Ureter (tissue), 1 donor: ENCODE results near the gene GNG2. TPM values are rescaled to one million over a fixed set of nuclear protein-coding genes. Genes with fewer than 3 reads are reported as not detected.

Experiments
- DNase-seq: peaks from one replicate; pipeline ENCODE4 v3.0.0-alpha.2; 2020; ENCODE audit warnings: low spot score
- total RNA-seq: library from RNA; stranded (reverse); gene quantifications from one replicate; pipeline ENCODE4 v1.2.4, GENCODE V29; 2023
- donor health status: DM: yes; HTN: yes; CAD: no.

The GNG2 gene
- total RNA-seq = 10.0 TPM

DNA sequence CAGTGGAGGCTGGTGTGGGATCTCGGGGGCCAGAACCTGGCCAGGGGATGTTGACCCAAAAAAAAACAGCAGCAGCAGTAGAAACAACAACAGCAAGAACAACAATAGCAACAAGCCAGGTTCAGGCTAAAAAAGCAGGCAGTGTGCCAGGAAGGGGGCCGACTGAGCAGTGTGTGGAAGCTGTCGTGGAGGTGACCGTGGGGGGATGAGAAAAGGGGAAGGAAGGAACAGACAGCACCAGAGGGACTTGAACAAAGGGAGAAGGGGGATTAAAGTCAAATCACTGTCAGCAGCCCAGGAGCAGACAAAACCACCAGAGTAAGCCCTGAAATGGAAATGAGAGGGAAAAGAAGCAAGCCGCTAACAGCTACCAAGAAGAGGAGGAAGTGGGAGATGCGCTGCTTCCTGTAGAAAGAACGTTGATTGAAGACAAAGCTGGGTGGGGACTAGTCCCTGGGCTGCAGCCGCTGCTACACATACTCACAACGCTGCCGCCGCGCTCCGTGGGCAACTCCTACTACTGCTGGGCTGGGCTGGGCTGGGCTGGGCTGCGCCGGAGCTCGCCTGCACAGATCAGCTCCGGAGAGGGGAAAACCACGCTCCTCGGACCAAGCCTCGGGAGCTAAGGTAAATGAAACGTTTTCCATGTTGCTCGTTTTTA, at the start of gene GNG2:
Gene GNG2, plus strand, starts transcription at position 449 of the 661 bp plus-strand sequence. CDS start 90,067 bp downstream, outside the sequence.
- DNase-seq = peak; percentile 86

DNA sequence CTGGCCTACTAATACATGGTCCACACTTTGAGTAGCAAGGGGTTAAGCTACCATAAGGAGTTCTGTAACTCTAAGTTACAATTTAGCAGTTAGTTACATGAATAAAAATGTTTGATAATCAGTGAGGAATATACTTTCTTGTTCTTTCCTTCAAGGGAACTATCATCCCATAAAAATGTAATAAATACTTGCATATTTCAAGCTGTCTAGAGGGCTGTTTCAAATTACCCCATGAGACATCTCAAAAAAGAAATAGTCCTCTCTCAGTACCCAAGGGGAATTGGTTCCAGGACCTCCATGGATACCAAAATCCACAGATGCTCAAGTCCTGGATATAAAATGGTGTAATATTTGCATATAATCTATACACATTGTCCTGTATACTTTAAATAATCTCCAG, 48.7 kb upstream of the GNG2 start:
- no peak for DNase-seq

DNA sequence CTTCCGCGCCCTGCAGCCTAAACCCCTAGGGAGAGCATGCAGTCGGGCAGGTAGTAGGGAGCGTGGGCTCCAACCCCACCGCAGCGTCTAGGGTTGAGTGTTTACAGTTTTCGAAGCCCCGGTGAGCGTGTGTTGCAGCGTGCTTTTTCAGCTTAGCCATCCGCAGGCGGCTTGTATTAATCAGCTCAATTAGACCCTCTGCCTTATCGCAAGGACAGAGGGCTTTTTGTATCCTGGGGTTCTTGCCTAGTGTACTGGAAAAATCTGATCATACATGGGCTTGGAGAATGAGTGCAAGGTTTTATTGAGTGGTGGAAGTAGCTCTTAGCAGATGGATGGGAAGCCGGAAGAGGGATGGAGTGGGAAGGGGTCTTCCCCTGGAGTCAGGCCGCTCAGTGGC, 44.4 kb upstream of the GNG2 start:
- no peak for DNase-seq

DNA sequence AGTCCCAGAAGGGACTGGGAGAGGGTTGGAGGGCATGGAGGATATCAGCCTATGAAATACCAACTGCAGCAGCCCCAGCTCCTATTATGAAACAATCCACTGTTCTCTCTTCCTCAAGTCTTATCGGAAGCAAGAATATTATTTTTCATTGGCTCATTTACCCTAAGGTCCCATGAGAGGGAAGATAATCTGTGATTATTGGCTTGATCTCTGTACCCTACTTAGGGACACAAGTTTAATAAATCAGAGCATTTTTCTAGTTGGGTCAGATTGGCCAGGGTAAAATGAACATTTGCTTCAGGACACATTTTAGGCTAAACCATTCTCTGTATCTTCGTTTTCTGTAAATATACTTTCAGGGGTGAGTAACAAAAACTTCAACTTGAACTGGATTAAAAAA, 43.1 kb upstream of the GNG2 start:
- no peak for DNase-seq

DNA sequence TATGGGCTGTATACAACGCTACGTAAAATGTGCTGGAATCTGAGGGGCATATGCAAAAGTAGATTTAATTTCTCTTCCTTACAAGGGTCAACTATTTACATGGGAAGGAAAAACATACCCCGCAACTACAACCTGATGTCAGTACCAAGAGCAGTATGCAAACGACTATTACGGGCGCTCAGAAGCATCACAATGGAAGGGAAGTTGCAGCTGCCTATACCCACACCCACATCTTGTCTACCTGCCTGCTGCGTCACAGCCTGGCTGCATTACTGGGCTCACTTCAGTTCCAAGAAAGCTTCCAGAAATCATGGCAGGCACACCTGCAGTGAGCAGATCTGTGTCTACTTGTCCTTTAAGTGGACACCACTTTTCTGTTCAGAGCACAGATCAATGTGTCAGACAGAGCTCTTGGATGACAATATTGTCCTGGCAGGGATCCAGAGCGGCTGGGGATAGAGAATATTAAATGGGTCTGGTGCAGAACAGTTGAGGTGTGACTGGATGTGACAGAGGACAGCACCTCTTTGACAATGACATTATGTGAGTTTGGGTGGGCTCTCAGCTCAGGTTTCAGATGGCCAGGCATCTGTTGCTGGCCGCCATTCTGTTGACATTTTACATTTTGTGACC, 41.5 kb upstream of the GNG2 start:
- no peak for DNase-seq

DNA sequence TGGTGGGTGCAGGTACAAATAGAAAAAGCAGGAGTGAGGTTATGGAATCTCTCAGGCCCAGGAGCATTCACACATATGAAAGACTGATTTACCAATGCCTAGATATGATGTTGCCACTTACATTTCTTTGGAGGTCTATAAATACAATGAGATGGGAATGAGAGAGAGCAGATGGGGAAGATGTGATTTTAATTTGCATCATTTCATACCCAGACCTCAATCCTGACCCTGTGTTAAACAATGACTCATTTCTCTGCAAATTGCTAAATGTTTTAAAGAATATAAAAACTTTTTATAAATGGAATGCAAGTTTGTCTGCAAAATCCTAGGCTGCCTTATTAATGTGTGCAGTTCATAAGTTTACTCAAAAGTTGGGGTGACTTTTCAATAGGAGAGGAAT, 38.6 kb upstream of the GNG2 start:
- DNase-seq = no peak

DNA sequence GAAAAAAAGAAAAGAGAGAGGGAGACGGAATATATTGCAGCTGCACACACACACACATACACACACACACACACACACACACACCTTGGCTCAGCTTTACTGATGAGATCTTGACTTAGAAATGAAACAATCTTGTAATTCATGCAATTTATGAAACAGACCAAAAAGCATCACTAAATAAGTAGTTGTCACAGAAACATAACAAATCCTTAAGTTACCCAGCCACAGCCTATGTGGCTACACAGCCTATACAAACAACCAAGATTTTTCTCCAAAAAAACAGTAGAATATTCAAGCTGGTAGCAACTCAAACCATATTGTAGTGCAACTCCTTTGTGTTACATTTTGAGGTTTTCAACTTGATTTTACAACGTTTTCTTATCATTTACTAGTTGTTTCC, 37.9 kb upstream of the GNG2 start:
- DNase-seq = no peak

DNA sequence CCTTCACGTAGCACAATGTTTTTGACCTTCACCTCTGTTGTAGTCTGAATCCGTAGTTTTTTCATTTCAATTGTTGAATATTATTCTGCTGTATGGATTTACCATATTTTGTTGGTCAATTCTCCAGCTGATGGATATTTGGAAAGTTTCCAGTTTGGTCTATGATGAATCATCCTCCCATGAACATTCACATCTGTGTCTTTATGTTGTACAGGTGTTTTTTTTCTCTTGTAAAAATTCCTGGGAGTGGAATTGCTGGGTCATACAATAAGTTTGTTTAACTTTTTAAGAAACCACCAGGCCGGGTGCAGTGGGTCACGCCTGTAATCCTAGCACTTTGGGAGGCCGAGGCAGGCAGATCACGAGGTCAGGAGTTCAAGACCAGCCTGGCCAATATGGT, 36.7 kb upstream of the GNG2 start:
- DNase-seq = no peak

DNA sequence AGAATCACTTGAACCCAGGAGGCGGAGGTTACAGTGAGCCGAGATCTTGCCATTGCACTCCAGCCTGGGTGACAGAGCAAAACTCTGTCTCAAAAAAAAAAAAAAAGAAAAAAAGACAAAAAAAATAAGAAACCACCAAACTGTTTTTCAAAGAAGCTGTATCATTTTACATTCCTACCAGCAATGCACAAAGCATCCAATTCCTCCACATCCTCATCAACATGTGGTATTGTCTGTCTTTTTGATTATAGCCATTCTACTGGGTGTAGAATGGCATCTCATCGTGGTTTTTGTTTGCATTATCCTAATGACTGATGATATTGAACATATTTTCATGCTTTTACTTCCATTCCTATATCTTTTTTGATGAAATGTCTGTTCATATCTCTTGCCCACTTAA, 36.2 kb upstream of the GNG2 start:
- no peak for DNase-seq

DNA sequence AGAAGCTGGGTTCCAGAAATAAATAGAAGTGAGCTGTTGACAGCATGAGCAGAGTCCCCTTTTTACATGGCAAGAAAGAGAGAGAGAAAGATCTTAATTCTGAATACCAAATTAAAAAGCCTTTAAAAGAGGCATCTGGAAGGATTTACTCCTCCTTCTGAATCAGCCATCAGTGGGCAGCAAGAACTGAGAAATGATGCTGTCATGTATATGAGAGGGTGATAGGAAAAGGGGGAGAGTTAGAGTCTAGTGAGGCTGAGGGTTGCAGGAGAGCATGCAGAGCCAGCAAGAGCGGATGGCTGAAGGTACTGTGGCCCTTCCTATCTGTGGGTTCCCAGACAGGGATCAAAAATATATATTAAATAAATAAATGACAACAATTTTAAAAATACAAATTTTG, 34.5 kb upstream of the GNG2 start:
- no peak for DNase-seq

DNA sequence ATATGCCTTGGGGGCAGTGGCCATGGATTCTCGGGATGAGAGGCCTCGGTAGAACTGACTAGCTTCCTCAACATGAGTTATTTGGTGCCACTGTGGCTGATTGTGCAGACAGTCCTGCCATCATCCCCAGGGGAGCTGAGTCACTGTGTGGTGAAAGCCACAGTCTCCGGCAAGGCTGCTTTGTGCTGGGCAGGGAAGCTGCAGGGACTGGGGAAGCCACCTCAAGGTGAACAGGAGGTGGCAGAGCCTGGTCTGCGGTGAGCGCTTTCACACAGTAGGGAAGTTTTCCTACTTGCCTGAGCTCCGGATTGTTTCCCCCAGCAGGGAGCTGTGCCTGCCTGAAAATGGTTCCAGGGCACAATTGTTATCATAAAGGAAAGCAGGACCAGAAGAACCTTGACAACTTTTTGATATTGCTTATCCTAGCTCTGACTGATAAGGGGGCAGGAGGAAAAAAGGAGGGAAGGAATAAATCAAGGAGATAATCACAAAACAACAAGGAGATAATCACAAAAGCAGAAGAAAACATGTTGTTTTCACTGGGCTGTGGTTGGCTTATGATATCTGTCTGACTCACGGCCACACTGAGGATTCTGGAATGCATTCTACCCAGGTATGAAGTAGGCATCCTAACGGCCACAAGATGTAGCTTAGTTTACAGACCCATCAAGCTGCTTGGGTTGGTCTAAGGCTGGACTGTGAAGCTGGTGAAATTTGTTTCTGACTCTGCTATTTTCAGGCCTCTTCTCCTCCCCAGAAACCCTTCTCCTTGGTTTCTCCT, 32.2 kb upstream of the GNG2 start:
- no peak for DNase-seq

DNA sequence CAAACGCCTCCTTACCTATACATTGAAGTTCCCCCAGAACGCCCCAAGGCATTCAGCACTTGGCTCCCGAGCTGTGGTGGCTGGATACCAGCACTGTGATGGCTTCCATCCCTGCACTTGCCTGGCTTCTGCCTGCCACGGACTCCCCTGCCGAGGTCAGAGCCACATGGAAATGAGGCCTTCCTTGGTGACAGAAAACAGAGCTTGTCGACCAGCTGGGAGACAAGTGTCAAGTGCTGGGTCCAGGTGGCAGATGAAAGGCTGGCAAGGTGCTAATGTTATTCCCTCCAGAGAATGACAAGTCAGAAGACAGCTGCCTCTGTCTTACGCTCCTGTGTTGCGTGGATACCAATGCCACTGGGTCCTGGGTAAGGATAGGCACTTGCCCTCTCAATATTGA, 26.2 kb upstream of the GNG2 start:
- no peak for DNase-seq

DNA sequence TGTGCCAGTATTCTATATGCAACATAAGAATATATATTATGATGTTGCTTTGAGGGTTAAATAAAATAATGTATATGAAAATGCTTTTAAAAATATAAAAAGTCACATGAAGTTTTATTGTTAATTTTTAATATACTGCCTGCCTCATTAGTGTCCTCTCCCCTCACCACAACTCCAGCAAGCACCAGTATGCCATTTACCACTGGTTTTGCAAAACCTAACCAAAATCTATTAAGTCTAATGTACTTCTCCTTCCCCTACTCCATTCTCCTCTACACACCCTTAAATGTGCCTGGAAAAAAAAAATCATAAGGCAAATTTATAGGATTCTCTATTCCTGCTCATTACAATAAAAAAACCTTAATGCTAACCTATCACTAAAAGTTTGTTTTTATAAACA, 24.0 kb upstream of the GNG2 start:
- DNase-seq = no peak

DNA sequence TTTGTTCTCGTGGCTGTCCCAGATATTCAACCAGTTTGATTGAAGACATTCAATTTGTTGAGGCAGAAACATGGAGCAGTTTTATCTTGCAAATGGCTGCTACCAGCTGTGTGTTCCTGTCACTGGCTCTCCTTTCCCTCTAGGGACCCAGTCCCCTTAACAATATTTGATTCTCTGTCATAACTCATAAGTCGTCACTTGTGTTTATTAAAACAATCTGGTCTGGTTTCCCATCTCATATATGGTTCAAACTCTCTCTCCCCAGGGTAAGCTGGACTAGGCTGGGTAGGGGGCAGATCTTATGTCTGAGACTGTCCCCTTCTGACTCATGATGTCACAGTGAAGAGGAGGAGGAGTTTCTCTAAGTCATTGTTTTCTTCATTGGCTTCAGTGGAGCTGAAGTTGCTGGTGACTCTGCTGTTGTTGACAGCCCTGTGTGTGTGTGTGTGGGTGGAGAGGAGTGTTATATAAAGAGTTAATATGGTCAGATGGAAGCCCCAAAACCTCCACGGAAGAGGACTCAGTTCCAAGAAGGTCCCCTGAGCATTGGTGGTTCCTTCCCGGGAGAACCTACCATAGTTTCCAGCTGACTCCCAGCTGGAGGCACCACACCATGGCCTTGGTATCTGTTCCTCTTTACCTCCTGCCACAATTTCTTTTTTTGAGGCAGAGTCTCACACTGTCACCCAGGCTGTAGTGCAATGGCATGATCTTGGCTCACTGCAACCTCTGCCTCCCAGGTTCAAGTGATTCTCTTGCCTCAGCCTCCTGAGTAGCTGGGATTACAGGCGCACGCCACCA, 16.1 kb upstream of the GNG2 start:
- no peak for DNase-seq

DNA sequence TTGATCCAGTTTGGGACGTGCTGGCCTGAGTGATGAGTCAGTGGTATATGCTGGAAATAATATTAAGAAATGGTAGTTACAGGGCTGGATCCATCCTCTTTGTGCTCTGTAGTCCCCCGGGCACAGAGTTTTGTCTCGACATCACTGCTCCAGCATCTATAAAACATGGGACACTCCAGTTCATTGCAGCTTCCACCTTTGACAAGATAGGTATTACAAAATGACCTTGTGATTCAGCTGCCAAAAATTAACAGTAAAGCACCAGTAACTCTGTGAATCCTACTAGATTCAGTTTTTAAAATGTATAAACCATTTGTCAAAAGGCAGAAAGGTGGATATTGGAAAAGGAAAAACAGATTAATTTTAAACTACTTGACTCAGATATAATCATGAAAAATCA, 14.6 kb upstream of the GNG2 start:
- no peak for DNase-seq

DNA sequence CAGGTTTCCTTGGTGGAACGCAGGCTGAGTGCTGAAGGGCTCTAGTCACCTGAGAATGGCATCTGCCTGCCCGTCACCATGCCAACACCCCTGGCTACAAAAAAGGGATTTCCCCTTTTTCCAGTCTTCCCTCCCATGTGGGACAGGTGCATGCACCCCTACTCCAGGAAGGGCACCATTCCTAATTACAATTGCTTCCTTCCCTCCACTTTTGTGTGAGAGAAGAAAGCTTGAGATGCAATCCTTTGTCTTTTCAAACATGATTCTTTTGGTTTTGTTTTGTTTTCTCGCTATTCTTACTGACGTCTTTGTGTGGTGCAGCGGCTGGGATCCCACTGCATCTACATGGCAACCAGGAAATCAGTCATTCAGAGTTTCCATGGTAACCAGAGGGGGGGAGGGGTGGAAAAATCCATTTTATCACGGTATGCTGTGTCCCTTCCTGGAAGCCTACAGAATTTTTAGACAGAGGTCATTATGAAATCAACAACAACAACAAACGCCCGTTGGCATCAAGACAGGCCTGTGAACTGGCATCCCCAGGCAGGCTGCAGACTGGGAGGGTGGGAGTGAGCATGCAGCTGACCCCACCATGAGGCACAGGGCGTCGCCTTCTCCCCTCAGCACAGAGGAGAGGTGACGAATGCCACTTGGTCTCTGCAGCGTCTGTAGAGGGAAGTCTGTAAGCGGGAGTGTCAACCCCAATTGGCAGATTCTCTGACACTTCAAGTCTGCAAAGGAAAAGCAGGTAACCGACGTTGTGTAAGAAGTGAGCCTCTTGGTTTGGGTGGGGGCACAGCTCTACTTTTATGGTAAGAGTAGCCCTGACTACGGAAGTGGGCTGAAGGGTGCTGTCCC, 13.6 kb upstream of the GNG2 start:
- peak; percentile 64 for DNase-seq

DNA sequence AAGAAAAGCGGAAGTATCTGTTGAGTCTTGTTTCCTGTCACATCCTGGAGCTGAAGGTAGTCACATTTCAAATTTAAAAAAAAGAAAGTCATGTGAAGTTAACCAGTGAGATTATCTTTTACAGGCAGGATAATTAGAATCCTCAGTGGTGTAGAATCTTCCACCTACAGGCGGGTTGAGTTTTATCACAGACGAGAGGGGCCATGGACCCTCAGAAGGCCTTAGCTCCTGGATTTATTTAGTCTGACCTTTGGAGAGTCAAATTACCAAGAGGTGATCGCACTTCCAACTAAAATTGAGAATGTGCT, 13.0 kb upstream of the GNG2 start:
- no peak for DNase-seq

DNA sequence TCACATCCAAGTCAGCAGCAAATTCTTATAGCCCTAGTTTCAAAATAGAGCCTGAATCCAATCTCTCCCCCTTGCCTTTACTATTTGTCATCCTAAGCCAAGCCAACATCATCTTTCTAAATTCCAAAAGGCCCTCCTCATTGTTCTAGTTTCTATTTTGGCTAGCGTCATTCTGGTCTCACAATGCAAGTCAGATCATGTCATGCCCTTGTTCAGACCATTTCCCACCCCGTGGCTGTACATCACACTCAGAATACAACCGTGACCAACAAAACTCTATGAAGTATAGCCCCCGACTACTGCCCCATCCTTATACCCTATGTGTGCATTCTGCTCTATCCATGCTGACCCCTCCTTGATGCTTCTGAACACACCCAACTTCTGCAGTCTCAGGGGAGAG, 12.3 kb upstream of the GNG2 start:
- DNase-seq = no peak

DNA sequence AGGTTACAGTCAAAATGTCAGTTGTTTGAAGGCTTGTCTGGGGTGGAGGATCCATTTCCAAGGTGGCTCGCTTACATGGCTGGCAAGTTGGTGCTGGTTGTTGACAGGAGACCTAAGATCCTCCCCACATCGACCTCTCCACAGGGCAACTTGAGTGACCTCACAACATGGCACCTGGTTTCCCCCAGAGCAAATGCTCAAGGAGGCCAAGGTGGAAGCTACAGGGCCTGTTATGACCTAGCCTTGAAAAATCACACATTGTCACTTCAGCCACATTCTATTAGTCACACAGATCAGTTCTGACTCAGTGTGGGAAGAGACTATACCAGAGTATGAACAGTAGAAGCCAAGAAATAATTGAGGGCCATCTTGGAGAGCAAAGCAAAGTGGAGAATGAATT, 11.3 kb upstream of the GNG2 start:
- DNase-seq = no peak

DNA sequence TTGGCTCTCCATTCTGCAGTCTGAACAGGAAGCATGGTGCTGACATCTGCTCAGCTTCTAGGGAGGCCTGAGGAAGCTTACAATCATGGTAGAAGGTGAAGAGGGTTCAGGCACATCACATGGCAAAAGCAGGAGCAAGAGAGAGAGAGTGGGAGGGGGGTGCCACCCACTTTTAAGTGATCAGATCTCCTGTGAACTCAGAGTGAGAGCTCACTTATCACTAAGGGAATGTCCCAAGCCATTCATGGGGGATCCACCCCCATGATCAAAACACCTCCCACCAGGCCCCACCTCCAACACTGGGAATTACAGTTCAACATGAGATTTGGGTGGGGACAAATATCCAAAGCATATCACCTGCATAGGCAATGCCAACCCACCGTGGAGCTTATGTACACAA, 9.8 kb upstream of the GNG2 start:
- DNase-seq = no peak

DNA sequence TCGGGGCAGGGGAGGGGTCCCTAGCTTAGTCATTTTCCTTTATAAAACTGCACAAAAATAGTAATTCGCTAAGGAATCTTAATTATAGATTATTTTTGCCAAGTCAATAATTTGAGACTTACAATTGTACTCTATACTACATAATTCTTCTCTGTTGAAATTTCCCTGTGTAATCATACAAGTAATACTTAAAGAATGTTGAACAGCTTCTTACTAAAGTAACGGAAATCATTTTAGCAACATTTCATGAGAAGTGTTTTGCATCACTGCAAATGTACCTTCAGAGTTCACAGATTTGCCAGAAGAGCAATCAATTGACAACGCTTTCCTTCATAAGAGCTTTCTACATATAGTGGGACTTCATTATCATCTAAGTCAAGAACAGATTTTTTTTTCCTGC, 7.9 kb upstream of the GNG2 start:
- no peak for DNase-seq

DNA sequence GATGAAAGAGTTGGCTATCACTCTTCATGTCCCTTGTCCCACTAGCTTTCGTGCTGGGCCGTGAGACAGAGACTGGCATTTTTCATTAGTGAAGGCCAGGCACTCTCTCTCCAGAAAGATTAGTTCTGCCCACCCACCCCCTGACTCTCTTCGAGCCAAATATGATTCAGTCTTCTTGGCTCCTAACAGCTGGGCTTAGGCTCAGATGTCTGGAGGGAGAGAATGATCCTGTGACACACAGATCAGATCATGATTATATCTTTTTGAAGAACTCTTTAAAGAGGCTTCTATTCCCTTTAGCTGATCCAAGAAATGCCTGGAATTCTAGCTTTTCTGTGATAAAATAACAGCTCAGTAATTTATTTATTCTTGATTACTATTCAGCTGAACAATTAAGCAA, 5.2 kb upstream of the GNG2 start:
- DNase-seq = no peak
